GM19099 (cell line): ENCODE measurements around the gene CLOCK.

Experiments used
- POLR2A ChIP-seq: IDR thresholded peaks from 3 replicates; pipeline ENCODE4 v1.6.1; 2011; ENCODE audit warnings: low read depth; ENCODE audit not compliant: insufficient read length; ENCODE audit errors: extremely low read depth

The CLOCK gene

GRCh38 chr4:55450566-55450965 lies 96.1 kb downstream of the CLOCK start:
- no peak for TF ChIP-seq POLR2A

- no peak for TF ChIP-seq POLR2A
Observed at GRCh38 chr4:55447831-55448230, 98.9 kb downstream of the CLOCK start.

GRCh38 chr4:55447108-55447708 lies 99.5 kb downstream of the CLOCK start:
- TF ChIP-seq POLR2A = no peak

- TF ChIP-seq POLR2A = no peak
Observed at GRCh38 chr4:55446578-55446922, 100.2 kb downstream of the CLOCK start.

GRCh38 chr4:55445921-55446577 lies 100.7 kb downstream of the CLOCK start:
- no peak for TF ChIP-seq POLR2A

- no peak for TF ChIP-seq POLR2A
Observed at GRCh38 chr4:55444827-55445226, 101.9 kb downstream of the CLOCK start.

GRCh38 chr4:55442541-55442940 lies 104.2 kb downstream of the CLOCK start:
- no peak for TF ChIP-seq POLR2A

- no peak for TF ChIP-seq POLR2A
Observed at GRCh38 chr4:55440786-55441185, 105.9 kb downstream of the CLOCK start.

GRCh38 chr4:55439023-55439422 lies 107.7 kb downstream of the CLOCK start:
- TF ChIP-seq POLR2A = no peak

- no peak for TF ChIP-seq POLR2A
Observed at GRCh38 chr4:55438314-55438713, 108.4 kb downstream of the CLOCK start.

GRCh38 chr4:55437823-55438222 lies 108.9 kb downstream of the CLOCK start:
- TF ChIP-seq POLR2A = no peak

- TF ChIP-seq POLR2A = no peak
Observed at GRCh38 chr4:55437356-55437796, 109.3 kb downstream of the CLOCK start.

- TF ChIP-seq POLR2A = no peak
Observed at GRCh38 chr4:55435141-55435841, 111.4 kb downstream of the CLOCK start.

- TF ChIP-seq POLR2A = no peak
Observed at GRCh38 chr4:55431710-55432336, 114.9 kb downstream of the CLOCK start.

GRCh38 chr4:55424791-55425190 lies 121.9 kb downstream of the CLOCK start:
- no peak for TF ChIP-seq POLR2A

GRCh38 chr4:55416176-55416575 lies 130.5 kb downstream of the CLOCK start:
- TF ChIP-seq POLR2A = no peak

- TF ChIP-seq POLR2A = no peak
Observed at GRCh38 chr4:55411621-55412020, 135.1 kb downstream of the CLOCK start.

GRCh38 chr4:55410431-55410830 lies 136.3 kb downstream of the CLOCK start:
- no peak for TF ChIP-seq POLR2A
